ENCODE data around the gene PPCDC. TPM values are rescaled to one million over a fixed set of nuclear protein-coding genes. Genes with fewer than 3 reads are reported as not detected.

The PPCDC gene
- total RNA-seq, 1 experiment from 2014 or later = 18.0 TPM

DNA sequence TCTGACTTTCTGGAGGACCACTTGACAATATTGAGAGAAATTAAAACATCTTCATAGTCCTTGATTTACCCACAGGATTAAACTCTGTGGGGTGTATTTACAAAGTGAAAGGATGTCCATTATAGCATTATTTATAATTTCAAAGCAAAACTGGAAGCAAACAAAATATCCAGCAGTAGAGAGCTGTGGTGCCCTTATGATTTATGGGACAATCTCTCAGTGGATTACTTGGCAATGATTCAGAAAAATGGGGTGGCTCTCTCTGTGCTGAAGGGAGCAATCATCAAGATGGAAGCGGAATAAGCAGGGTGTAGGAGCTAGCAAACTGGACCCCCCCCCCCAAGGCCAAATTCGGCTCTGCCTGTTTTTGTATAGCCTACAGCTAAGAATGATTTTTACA, 9.0 kb downstream of the PPCDC start:
- ChIA-PET POLR2A (no interaction called here), CTCF (interaction anchor here (1.2 kb wide), 1 partner anchor 169 kb away, joined by 3 read pairs; the partner anchor contains the start of gene C15orf39), RAD21 (ENCODE audit: low non-redundant PET in 1 of 2, low total read pairs in 2 of 2, uncharacterized antibody in 2 of 2, unreplicated experiment in 2 of 2) (no interaction called here)
- Histone ChIP-seq H3K9ac (ENCODE audit: low read length) (no peak overlapping the region), H3K4me1 (ENCODE audit: control insufficient read depth in 1 of 2, insufficient read depth in 2 of 2, low read length in 2 of 2) (peaks cover 34 to 43% of the 10 kb centered on the region in 2 experiments), H3K79me2 (ENCODE audit: insufficient read depth, low read length) (peaks cover 23% of the 10 kb centered on the region), H3K27me3 (ENCODE audit: insufficient read depth, low read length) (no peaks in the 10 kb centered on the region), H3K27ac (ENCODE audit: low read depth, low read length) (no peak overlapping the region), H2AFZ (ENCODE audit: low read depth, low read length, poor library complexity, severe bottlenecking) (no peak overlapping the region), H3K9me2 (ENCODE audit: insufficient read depth) (no peaks in the 10 kb centered on the region), H4K20me1 (ENCODE audit: insufficient read depth) (no peaks in the 10 kb centered on the region), H3K4me2 (ENCODE audit: low read length) (no peak overlapping the region), H3K36me3 (ENCODE audit: control insufficient read depth in 1 of 2, insufficient read depth in 2 of 2, low read length in 2 of 2) (peaks cover 2 to 15% of the 10 kb centered on the region in 2 experiments; a peak in 2 of 4 replicates), H3K4me3 (replicated peaks in 1 of 2; ENCODE audit: low read depth in 1 of 2, low read length in 2 of 2) (no peak overlapping the region), H3K9me3 (ENCODE audit: control insufficient read depth in 1 of 2, insufficient read depth in 1 of 2, low read depth in 1 of 2, low read length in 2 of 2) (no peaks in the 10 kb centered on the region)
- ATAC-seq = no peak
- DNase-seq (ENCODE audit: low read depth, low spot score) = no peak
- intact Hi-C loops (cut with micrococcal nuclease) = no loop called here
- TF ChIP-seq CBX3 (IDR thresholded peaks at IDR 0.05; ENCODE audit: low read depth) = no peak
- no peak for TF ChIP-seq FOSL1 (IDR thresholded peaks at IDR 0.05; ENCODE audit: low read depth)
- TF ChIP-seq, protein P1, sequence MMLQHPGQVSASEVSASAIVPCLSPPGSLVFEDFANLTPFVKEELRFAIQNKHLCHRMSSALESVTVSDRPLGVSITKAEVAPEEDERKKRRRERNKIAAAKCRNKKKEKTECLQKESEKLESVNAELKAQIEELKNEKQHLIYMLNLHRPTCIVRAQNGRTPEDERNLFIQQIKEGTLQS (IDR thresholded peaks at IDR 0.05) = no peak
- no peak for TF ChIP-seq POLR2AphosphoS5 (IDR thresholded peaks at IDR 0.05; ENCODE audit: low read depth, low read length)
- no peak for TF ChIP-seq YY1 (IDR thresholded peaks at IDR 0.05; ENCODE audit: extremely low read depth, insufficient replicate concordance, low read depth, low read length)
- TF ChIP-seq, protein P2, sequence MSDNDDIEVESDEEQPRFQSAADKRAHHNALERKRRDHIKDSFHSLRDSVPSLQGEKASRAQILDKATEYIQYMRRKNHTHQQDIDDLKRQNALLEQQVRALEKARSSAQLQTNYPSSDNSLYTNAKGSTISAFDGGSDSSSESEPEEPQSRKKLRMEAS (IDR thresholded peaks at IDR 0.05) = no peak
- TF ChIP-seq EZH2phosphoT487 (IDR thresholded peaks at IDR 0.05; ENCODE audit: borderline replicate concordance) = no peak
- no peak for TF ChIP-seq JUND (IDR thresholded peaks at IDR 0.05)
- TF ChIP-seq POLR2A (IDR thresholded peaks at IDR 0.05; ENCODE audit: borderline replicate concordance, extremely low read depth, insufficient read depth, insufficient read length) = no peak
- TF ChIP-seq EGR1 (IDR thresholded peaks at IDR 0.05; ENCODE audit: low read depth) = no peak
- TF ChIP-seq, protein P3, sequence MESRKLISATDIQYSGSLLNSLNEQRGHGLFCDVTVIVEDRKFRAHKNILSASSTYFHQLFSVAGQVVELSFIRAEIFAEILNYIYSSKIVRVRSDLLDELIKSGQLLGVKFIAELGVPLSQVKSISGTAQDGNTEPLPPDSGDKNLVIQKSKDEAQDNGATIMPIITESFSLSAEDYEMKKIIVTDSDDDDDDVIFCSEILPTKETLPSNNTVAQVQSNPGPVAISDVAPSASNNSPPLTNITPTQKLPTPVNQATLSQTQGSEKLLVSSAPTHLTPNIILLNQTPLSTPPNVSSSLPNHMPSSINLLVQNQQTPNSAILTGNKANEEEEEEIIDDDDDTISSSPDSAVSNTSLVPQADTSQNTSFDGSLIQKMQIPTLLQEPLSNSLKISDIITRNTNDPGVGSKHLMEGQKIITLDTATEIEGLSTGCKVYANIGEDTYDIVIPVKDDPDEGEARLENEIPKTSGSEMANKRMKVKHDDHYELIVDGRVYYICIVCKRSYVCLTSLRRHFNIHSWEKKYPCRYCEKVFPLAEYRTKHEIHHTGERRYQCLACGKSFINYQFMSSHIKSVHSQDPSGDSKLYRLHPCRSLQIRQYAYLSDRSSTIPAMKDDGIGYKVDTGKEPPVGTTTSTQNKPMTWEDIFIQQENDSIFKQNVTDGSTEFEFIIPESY (IDR thresholded peaks at IDR 0.05; ENCODE audit: extremely low read depth, insufficient replicate concordance, low read length) = no peak
- TF ChIP-seq, protein P4, sequence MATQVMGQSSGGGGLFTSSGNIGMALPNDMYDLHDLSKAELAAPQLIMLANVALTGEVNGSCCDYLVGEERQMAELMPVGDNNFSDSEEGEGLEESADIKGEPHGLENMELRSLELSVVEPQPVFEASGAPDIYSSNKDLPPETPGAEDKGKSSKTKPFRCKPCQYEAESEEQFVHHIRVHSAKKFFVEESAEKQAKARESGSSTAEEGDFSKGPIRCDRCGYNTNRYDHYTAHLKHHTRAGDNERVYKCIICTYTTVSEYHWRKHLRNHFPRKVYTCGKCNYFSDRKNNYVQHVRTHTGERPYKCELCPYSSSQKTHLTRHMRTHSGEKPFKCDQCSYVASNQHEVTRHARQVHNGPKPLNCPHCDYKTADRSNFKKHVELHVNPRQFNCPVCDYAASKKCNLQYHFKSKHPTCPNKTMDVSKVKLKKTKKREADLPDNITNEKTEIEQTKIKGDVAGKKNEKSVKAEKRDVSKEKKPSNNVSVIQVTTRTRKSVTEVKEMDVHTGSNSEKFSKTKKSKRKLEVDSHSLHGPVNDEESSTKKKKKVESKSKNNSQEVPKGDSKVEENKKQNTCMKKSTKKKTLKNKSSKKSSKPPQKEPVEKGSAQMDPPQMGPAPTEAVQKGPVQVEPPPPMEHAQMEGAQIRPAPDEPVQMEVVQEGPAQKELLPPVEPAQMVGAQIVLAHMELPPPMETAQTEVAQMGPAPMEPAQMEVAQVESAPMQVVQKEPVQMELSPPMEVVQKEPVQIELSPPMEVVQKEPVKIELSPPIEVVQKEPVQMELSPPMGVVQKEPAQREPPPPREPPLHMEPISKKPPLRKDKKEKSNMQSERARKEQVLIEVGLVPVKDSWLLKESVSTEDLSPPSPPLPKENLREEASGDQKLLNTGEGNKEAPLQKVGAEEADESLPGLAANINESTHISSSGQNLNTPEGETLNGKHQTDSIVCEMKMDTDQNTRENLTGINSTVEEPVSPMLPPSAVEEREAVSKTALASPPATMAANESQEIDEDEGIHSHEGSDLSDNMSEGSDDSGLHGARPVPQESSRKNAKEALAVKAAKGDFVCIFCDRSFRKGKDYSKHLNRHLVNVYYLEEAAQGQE (IDR thresholded peaks at IDR 0.05; ENCODE audit: low read depth) = no peak
- BruUV-seq (replicated peaks) = no TSS peak
